IMR-90 (cell line): ENCODE data around the gene DLAT. TPM values are rescaled to one million over a fixed set of nuclear protein-coding genes. Genes with fewer than 3 reads are reported as not detected.

Source experiments
- ATAC-seq: fragments of 200-7000 bp; cut with Tn5 transposase; 2 replicates; pipeline ENCODE4 v1.9.1; 2020; ENCODE audit warnings: low read depth, mild to moderate bottlenecking, moderate library complexity
- BruUV-seq: library from RNA; stranded (reverse); fragments of 400-500 nt; replicated peaks from 2 replicates; lab custom pipeline; 2021; lab: Mats Ljungman, UMichigan
- CTCF ChIA-PET: fragments of 300-600 bp; formaldehyde crosslinking; extraction: SDS; loops from one replicate; lab custom pipeline; 2021; ENCODE audit warnings: antibody characterized with exemption; lab: Yijun Ruan, JAX
- POLR2A ChIA-PET: fragments of 300-600 bp; sonication (Branson Sonifier 250); formaldehyde crosslinking; loops from one replicate; lab custom pipeline; 2022; ENCODE audit warnings: antibody characterized with exemption; ENCODE audit not compliant: unreplicated experiment; lab: Charles Lee
- DNase-seq: peaks from one replicate; pipeline ENCODE4 v3.0.0; 2013
- H2AFZ ChIP-seq: replicated peaks from 2 replicates; pipeline ENCODE3; 2013; ENCODE audit warnings: low read length, mild to moderate bottlenecking; ENCODE audit not compliant: poor library complexity
- H2AK5ac ChIP-seq: 2 replicates; pipeline ENCODE4 v1.6.1; 2013; ENCODE audit warnings: low read depth, low read length, inconsistent platforms
- H2AK9ac ChIP-seq: replicated peaks from 2 replicates; pipeline ENCODE3; 2013; ENCODE audit warnings: mild to moderate bottlenecking, low read depth, low read length, moderate library complexity; ENCODE audit not compliant: poor library complexity
- H2BK120ac ChIP-seq: 2 replicates; pipeline ENCODE4 v1.6.1; 2013; ENCODE audit warnings: low read depth, low read length, inconsistent platforms
- H2BK15ac ChIP-seq: 3 replicates; pipeline ENCODE4 v1.6.1; 2013; ENCODE audit warnings: low read depth, low read length, inconsistent platforms
- H2BK20ac ChIP-seq: 2 replicates; pipeline ENCODE4 v1.6.1; 2013; ENCODE audit warnings: low read depth, mild to moderate bottlenecking, inconsistent platforms, low read length, moderate library complexity
- H2BK5ac ChIP-seq: 2 replicates; pipeline ENCODE4 v1.6.1; 2013; ENCODE audit warnings: mild to moderate bottlenecking, low read depth, low read length, inconsistent platforms; ENCODE audit not compliant: poor library complexity, severe bottlenecking
- H3K14ac ChIP-seq: replicated peaks from 2 replicates; pipeline ENCODE4 v1.6.1; 2013; ENCODE audit warnings: low read depth, low read length, inconsistent platforms
- H3K18ac ChIP-seq: 2 replicates; pipeline ENCODE4 v1.6.1; 2013; ENCODE audit warnings: low read depth, low read length, control low read depth
- H3K23ac ChIP-seq: 2 replicates; pipeline ENCODE4 v1.6.1; 2013; ENCODE audit warnings: low read depth, low read length, inconsistent platforms
- H3K27ac ChIP-seq: 2 replicates; pipeline ENCODE4 v1.5.1; 2013; ENCODE audit warnings: mild to moderate bottlenecking, control low read depth, low read length; ENCODE audit not compliant: insufficient read depth
- H3K27me3 ChIP-seq: 2 replicates; pipeline ENCODE4 v1.6.1; 2013; ENCODE audit warnings: low read length; ENCODE audit not compliant: control insufficient read depth, insufficient read depth
- H3K36me3 ChIP-seq: 2 replicates; pipeline ENCODE4 v1.6.1; 2013; ENCODE audit warnings: low read length, mixed read lengths; ENCODE audit not compliant: control insufficient read depth, insufficient read depth
- H3K4ac ChIP-seq: 2 replicates; pipeline ENCODE4 v1.6.1; 2013; ENCODE audit warnings: low read depth, low read length, inconsistent platforms
- H3K4me1 ChIP-seq: 2 replicates; pipeline ENCODE4 v1.6.1; 2013; ENCODE audit warnings: low read length, mixed read lengths; ENCODE audit not compliant: control insufficient read depth, insufficient read depth
- H3K4me2 ChIP-seq: 2 replicates; pipeline ENCODE4 v1.6.1; 2013; ENCODE audit warnings: low read depth, mild to moderate bottlenecking, control low read depth, low read length, moderate library complexity
- H3K4me3 ChIP-seq: 2 replicates; pipeline ENCODE4 v1.5.1; 2013; ENCODE audit warnings: low read depth, mild to moderate bottlenecking, control low read depth, low read length, moderate library complexity; ENCODE audit not compliant: insufficient read depth
- H3K56ac ChIP-seq: 2 replicates; pipeline ENCODE4 v1.6.1; 2013; ENCODE audit warnings: low read length, inconsistent platforms; ENCODE audit not compliant: insufficient read depth; ENCODE audit errors: extremely low read depth
- H3K79me1 ChIP-seq, 2 experiments: 2 replicates each; pipeline ENCODE4 v1.6.1; 2013; ENCODE audit warnings: low read length in 2 of 2, inconsistent platforms in 1 of 2, low read depth in 1 of 2
- H3K9ac ChIP-seq: 2 replicates; pipeline ENCODE4 v1.6.1; 2013; ENCODE audit warnings: low read depth, low read length, control low read depth
- H3K9me1 ChIP-seq: 2 replicates; pipeline ENCODE4 v1.6.1; 2013; ENCODE audit warnings: low read length, inconsistent platforms; ENCODE audit not compliant: insufficient read depth
- H3K9me3 ChIP-seq: 2 replicates; pipeline ENCODE4 v1.6.1; 2013; ENCODE audit warnings: low read length; ENCODE audit not compliant: control insufficient read depth, insufficient read depth
- H4K20me1 ChIP-seq: 2 replicates; pipeline ENCODE4 v1.6.1; 2013; ENCODE audit warnings: low read length, inconsistent platforms; ENCODE audit not compliant: insufficient read depth
- H4K5ac ChIP-seq: 2 replicates; pipeline ENCODE4 v1.6.1; 2013; ENCODE audit warnings: mild to moderate bottlenecking, low read depth, low read length, control low read depth
- H4K8ac ChIP-seq, 2 experiments: 2 replicates each; pipeline ENCODE4 v1.6.1; 2013; ENCODE audit warnings: low read depth in 2 of 2, low read length in 2 of 2, control low read depth in 1 of 2, inconsistent platforms in 1 of 2
- H4K91ac ChIP-seq: 2 replicates; pipeline ENCODE4 v1.6.1; 2013; ENCODE audit warnings: low read depth, low read length, inconsistent platforms; ENCODE audit not compliant: insufficient read depth
- BHLHE40 ChIP-seq: fragments of 150-350 bp; IDR thresholded peaks from 2 replicates; pipeline ENCODE4 v1.6.1; 2016; ENCODE audit warnings: mild to moderate bottlenecking, low read depth, low read length
- CEBPB ChIP-seq: IDR thresholded peaks from 2 replicates; pipeline ENCODE4 v1.6.1; 2012; ENCODE audit warnings: low read depth, low read length, improper control_type of control experiment
- CHD1 ChIP-seq: IDR thresholded peaks from 2 replicates; pipeline ENCODE4 v1.6.1; 2012; ENCODE audit warnings: low read depth, low read length, improper control_type of control experiment
- CTCF ChIP-seq: conservative IDR thresholded peaks from 2 replicates; pipeline ENCODE4 v1.5.1; 2012; ENCODE audit warnings: mild to moderate bottlenecking, low read depth, low read length, improper control_type of control experiment
- MAZ ChIP-seq: IDR thresholded peaks from 2 replicates; pipeline ENCODE4 v1.6.1; 2012; ENCODE audit warnings: low read depth, mild to moderate bottlenecking, low read length, improper control_type of control experiment, moderate library complexity, borderline replicate concordance
- NFE2L2 ChIP-seq: fragments of 150-350 bp; IDR thresholded peaks from 2 replicates; pipeline ENCODE4 v1.6.1; 2016; ENCODE audit warnings: low read depth, mild to moderate bottlenecking, low read length
- POLR2A ChIP-seq: IDR thresholded peaks from 2 replicates; pipeline ENCODE4 v1.6.1; 2012; ENCODE audit warnings: mild to moderate bottlenecking, low read depth, low read length
- RAD21 ChIP-seq: IDR thresholded peaks from 2 replicates; pipeline ENCODE4 v1.6.1; 2012; ENCODE audit warnings: low read length, improper control_type of control experiment
- RCOR1 ChIP-seq: IDR thresholded peaks from 2 replicates; pipeline ENCODE4 v1.6.1; 2012; ENCODE audit warnings: mild to moderate bottlenecking, low read length, improper control_type of control experiment; ENCODE audit not compliant: insufficient replicate concordance
- SMC3 ChIP-seq: fragments of 150-350 bp; IDR thresholded peaks from 2 replicates; pipeline ENCODE4 v1.6.1; 2016; ENCODE audit warnings: low read depth, mild to moderate bottlenecking, antibody characterized with exemption, low read length, moderate library complexity
- WGBS, 2 experiments: methylation state at CpG; one replicate each; pipeline versions ENCODE4 v1.1.5 to v1.1.7; 2013; ENCODE audit warnings: missing lambda C conversion rate in 2 of 2; ENCODE audit not compliant: insufficient read length in 1 of 2; ENCODE audit errors: extremely low coverage in 2 of 2; 5-methylcytosine and 5-hydroxymethylcytosine counted together
- dilution Hi-C: fragments of 300-500 bp; cut with HindIII; formaldehyde crosslinking; loops from one replicate; pipeline ENCODE4 v1.14.3; 2018; ENCODE audit warnings: low sequenced_read_pairs; ENCODE audit not compliant: unreplicated experiment
- in situ Hi-C: fragments of 300-500 bp; cut with MboI; formaldehyde crosslinking; loops from 3 replicates; pipeline ENCODE4 v1.14.3; 2019; ENCODE audit warnings: low sequenced_read_pairs, inconsistent platforms, mixed read lengths
- intact Hi-C: fragments of 100-400 bp; cut with micrococcal nuclease; formaldehyde crosslinking; loops from 2 replicates; pipeline ENCODE4 v1.10.0; 2022
- polyA plus RNA-seq, 3 experiments: library from polyadenylated mRNA; depleted of rRNA; stranded (reverse); fragments of >200 nt; gene quantifications; 2 replicates each; pipeline ENCODE4 v1.2.3, GENCODE V29; 2012; ENCODE audit warnings: low replicate concordance in 1 of 3
- total RNA-seq: library from RNA; depleted of rRNA; stranded (reverse); fragments of >200 nt; gene quantifications from 2 replicates; pipeline ENCODE4 v1.2.3, GENCODE V29; 2012
- TF ChIP-seq, protein P1 (sequence below): fragments of 150-350 bp; IDR thresholded peaks from 2 replicates; pipeline ENCODE4 v1.6.1; 2017; ENCODE audit warnings: mild to moderate bottlenecking, antibody characterized with exemption, low read length, low read depth
- TF ChIP-seq, protein P2 (sequence below): fragments of 150-350 bp; IDR thresholded peaks from 2 replicates; pipeline ENCODE4 v1.6.1; 2016; ENCODE audit warnings: low read depth, mild to moderate bottlenecking, low read length, moderate library complexity, borderline replicate concordance

Gene DLAT
- total and polyA plus RNA-seq, 2 of the 4 experiments (the other 2 are of a cell fraction), result 15.5 to 27.2 TPM

GRCh38 chr11:111978028-111978771, 47.0 kb upstream of the DLAT start (continued):
- TF ChIP-seq RCOR1 (no peak), NFE2L2 (no peak), BHLHE40 (no peak), SMC3 (no peak)

DNA sequence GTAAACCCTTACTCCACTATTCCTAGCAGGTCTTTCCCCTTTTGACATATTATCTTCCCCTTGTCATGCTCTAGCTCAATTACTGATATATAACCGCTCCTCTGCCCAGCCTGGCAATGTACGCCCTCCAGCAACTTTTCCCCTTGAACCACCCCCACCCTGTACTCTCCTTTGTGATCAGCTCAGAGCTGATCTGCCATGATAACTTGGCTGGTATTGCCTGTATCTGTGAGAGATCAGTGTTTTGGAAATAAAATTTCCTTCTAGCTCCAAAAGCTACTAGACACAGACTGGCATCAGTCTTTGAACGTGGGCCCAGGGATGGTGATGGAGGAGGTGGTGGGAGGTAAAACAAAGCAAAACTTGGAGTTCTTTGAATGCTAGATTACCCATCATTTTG, 45.1 kb upstream of the DLAT start:
- H3K79me1 ChIP-seq, result peaks cover 6 to 27% of the 10 kb centered on the region in 2 experiments; a peak in 2 of 4 replicates
- no peak overlapping the region for H3K18ac ChIP-seq
- H3K23ac ChIP-seq, result no peak overlapping the region
- H4K91ac ChIP-seq, result no peak overlapping the region
- in situ Hi-C loops (loop anchor here (25.0 kb wide), 1 partner anchor 393 kb away; no protein-coding TSS in a partner anchor), intact Hi-C loops (no loop called here), dilution Hi-C loops (no loop called here)
- H3K4me3 ChIP-seq, result no peak overlapping the region
- H2BK20ac ChIP-seq, result no peak overlapping the region
- no CpG with 5 or more reads among the region's 3 CpGs for WGBS, 2 experiments
- no peaks in the 10 kb centered on the region for H3K9me3 ChIP-seq
- BruUV-seq, result no TSS peak
- H3K9ac ChIP-seq, result no peak overlapping the region
- no peak overlapping the region for H2BK15ac ChIP-seq
- H3K4me2 ChIP-seq, result no peak overlapping the region
- H3K9me1 ChIP-seq, result peaks cover 3% of the 10 kb centered on the region; the same call in 1 of the 2 replicates
- H3K27ac ChIP-seq, result no peak overlapping the region
- no peak overlapping the region for H4K8ac ChIP-seq
- H3K56ac ChIP-seq, result no peak overlapping the region
- peaks cover 22% of the 10 kb centered on the region for H3K4me1 ChIP-seq
- H3K4ac ChIP-seq, result no peak overlapping the region
- no peak overlapping the region for H2AK9ac ChIP-seq
- no peak overlapping the region for H3K14ac ChIP-seq
- H2BK5ac ChIP-seq, result no peak overlapping the region
- H2AFZ ChIP-seq, result no peak overlapping the region
- H2AK5ac ChIP-seq, result no peak overlapping the region
- ChIA-PET POLR2A (no interaction called here), CTCF (no interaction called here)
- DNase-seq (no peak), ATAC-seq (no peak)
- H4K20me1 ChIP-seq, result no peaks in the 10 kb centered on the region
- no peaks in the 10 kb centered on the region for H3K27me3 ChIP-seq
- H4K5ac ChIP-seq, result no peak overlapping the region
- no peak overlapping the region for H2BK120ac ChIP-seq
- H3K36me3 ChIP-seq, result peaks cover 5% of the 10 kb centered on the region; the same call in 1 of the 2 replicates
- no peak for TF ChIP-seq RAD21
- TF ChIP-seq, protein P1, sequence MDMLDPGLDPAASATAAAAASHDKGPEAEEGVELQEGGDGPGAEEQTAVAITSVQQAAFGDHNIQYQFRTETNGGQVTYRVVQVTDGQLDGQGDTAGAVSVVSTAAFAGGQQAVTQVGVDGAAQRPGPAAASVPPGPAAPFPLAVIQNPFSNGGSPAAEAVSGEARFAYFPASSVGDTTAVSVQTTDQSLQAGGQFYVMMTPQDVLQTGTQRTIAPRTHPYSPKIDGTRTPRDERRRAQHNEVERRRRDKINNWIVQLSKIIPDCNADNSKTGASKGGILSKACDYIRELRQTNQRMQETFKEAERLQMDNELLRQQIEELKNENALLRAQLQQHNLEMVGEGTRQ, result no peak
- TF ChIP-seq CHD1, result no peak
- TF ChIP-seq BHLHE40, result no peak
- TF ChIP-seq POLR2A, result no peak
- no peak for TF ChIP-seq SMC3
- TF ChIP-seq CTCF, result no peak
- no peak for TF ChIP-seq MAZ
- TF ChIP-seq, protein P2, sequence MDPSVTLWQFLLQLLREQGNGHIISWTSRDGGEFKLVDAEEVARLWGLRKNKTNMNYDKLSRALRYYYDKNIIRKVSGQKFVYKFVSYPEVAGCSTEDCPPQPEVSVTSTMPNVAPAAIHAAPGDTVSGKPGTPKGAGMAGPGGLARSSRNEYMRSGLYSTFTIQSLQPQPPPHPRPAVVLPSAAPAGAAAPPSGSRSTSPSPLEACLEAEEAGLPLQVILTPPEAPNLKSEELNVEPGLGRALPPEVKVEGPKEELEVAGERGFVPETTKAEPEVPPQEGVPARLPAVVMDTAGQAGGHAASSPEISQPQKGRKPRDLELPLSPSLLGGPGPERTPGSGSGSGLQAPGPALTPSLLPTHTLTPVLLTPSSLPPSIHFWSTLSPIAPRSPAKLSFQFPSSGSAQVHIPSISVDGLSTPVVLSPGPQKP, result no peak
- no peak for TF ChIP-seq RCOR1
- no peak for TF ChIP-seq NFE2L2
- TF ChIP-seq CEBPB, result no peak
